ENCODE results near the gene PLD1.

GRCh38 chr3:171561596-171562323 is 248.5 kb downstream of the PLD1 start:
- no peak for TF ChIP-seq CTCF (IDR thresholded peaks at IDR 0.05)
- TF ChIP-seq POLR2A (IDR thresholded peaks at IDR 0.05): no peak

Data from right lobe of liver (tissue), 4 donors.